K562 (cell line): Measurements from ENCODE around the gene GOLPH3. TPM values are rescaled to one million over a fixed set of nuclear protein-coding genes. Genes with fewer than 3 reads are reported as not detected.
A peak's percentile ranks its signal among the peaks of the same experiment; 100 is the strongest.

Experiments used
- ATAC-seq: fragments of 200-7000 bp; cut with Tn5 transposase; 3 replicates; pipeline ENCODE4 v1.9.1; 2020; ENCODE audit warnings: moderate library complexity
- BruUV-seq: library from RNA; stranded (reverse); fragments of 400-500 nt; replicated peaks from 2 replicates; lab custom pipeline; 2021; lab: Mats Ljungman, UMichigan
- CTCF ChIA-PET: fragments of 300-600 bp; formaldehyde crosslinking; extraction: SDS; loops from one replicate; lab custom pipeline; 2021; ENCODE audit warnings: low intra/inter-chr PET ratio; lab: Yijun Ruan, JAX
- POLR2A ChIA-PET: fragments of 300-600, 350-650 bp; sonication (Branson Sonifier 250); formaldehyde crosslinking; extraction: SDS; loops from one replicate; lab custom pipeline; 2021; ENCODE audit warnings: antibody characterized with exemption, inconsistent platforms; lab: Yijun Ruan, JAX
- DNase-seq, 4 experiments: peaks; one replicate each; pipeline versions ENCODE4 v3.0.0 to v3.0.0-alpha.2; 2011 to 2018; ENCODE audit warnings: low spot score in 3 of 4, mixed read lengths in 3 of 4; ENCODE audit errors: extremely low read depth in 1 of 4
- FAIRE-seq: peaks from 2 replicates; lab custom pipeline; 2011; peaks lifted over from hg19 to GRCh38; lab: Jason Lieb, UNC
- H2AFZ ChIP-seq: 2 replicates; pipeline ENCODE4 v1.6.0; 2011; ENCODE audit warnings: low read depth, low read length, control low read depth, inconsistent platforms
- H3K27ac ChIP-seq: fragments of 200-600 bp; 3 replicates; pipeline ENCODE4 v1.8.0; 2011; ENCODE audit warnings: low read depth, mild to moderate bottlenecking, control low read depth, inconsistent platforms, low read length, moderate library complexity, mixed read lengths; ENCODE audit errors: extremely low read depth
- H3K27me3 ChIP-seq, 2 experiments: fragments of 300-600 bp in 1 of 2; 2 replicates in 1 of 2; 3 replicates in 1 of 2; pipeline versions ENCODE4 v1.6.0 to v1.8.0; 2011; ENCODE audit warnings: inconsistent platforms in 2 of 2, low read length in 2 of 2, mild to moderate bottlenecking in 1 of 2, mixed read lengths in 1 of 2, moderate library complexity in 1 of 2; ENCODE audit not compliant: control insufficient read depth in 2 of 2, insufficient read depth in 2 of 2
- H3K36me3 ChIP-seq: fragments of 300-600 bp; 3 replicates; pipeline ENCODE4 v1.8.0; 2011; ENCODE audit warnings: mild to moderate bottlenecking, low read length, inconsistent platforms; ENCODE audit not compliant: control insufficient read depth, insufficient read depth
- H3K4me1 ChIP-seq, 2 experiments: fragments of 200-600 bp in 1 of 2; replicated peaks in 1 of 2; 2 replicates in 1 of 2; 3 replicates in 1 of 2; pipeline versions ENCODE4 v1.5.1 to v1.8.0; 2011; ENCODE audit warnings: inconsistent platforms in 2 of 2, low read length in 2 of 2, mild to moderate bottlenecking in 1 of 2, mixed read lengths in 1 of 2, moderate library complexity in 1 of 2; ENCODE audit not compliant: control insufficient read depth in 2 of 2, insufficient read depth in 2 of 2
- H3K4me2 ChIP-seq: 2 replicates; pipeline ENCODE4 v1.6.1; 2011; ENCODE audit warnings: low read length, control low read depth, inconsistent platforms, mixed read lengths; ENCODE audit not compliant: insufficient read depth
- H3K4me3 ChIP-seq: fragments of 200-600 bp; sonication (generic), shearing (Covaris generic); 2 replicates; pipeline ENCODE4 v1.5.1; 2016; ENCODE audit warnings: control low read depth, inconsistent platforms
- H3K79me2 ChIP-seq: fragments of 200-600 bp; 3 replicates; pipeline ENCODE4 v1.8.0; 2011; ENCODE audit warnings: low read length, inconsistent platforms; ENCODE audit not compliant: control insufficient read depth, insufficient read depth
- H3K9ac ChIP-seq, 2 experiments: 2 replicates each; pipeline versions ENCODE4 v1.6.0 to v1.6.1; 2011; ENCODE audit warnings: low read depth in 2 of 2, low read length in 2 of 2, control low read depth in 1 of 2, inconsistent platforms in 1 of 2, mild to moderate bottlenecking in 1 of 2, mixed read lengths in 1 of 2; ENCODE audit not compliant: insufficient read depth in 1 of 2
- H3K9me1 ChIP-seq: one replicate; pipeline ENCODE4 v1.6.0; 2011; ENCODE audit warnings: inconsistent platforms, mild to moderate bottlenecking, low read length, moderate library complexity; ENCODE audit not compliant: control insufficient read depth, insufficient read depth
- H3K9me3 ChIP-seq: replicated peaks from 2 replicates; pipeline ENCODE4 v1.5.1; 2011; ENCODE audit warnings: low read depth, low read length, inconsistent platforms; ENCODE audit not compliant: control insufficient read depth, insufficient read depth
- H4K20me1 ChIP-seq: replicated peaks from 2 replicates; pipeline ENCODE4 v1.6.1; 2011; ENCODE audit warnings: low read length, inconsistent platforms, mixed read lengths; ENCODE audit not compliant: control insufficient read depth, insufficient read depth
- C11orf30 ChIP-seq: fragments of 450-650 bp; IDR thresholded peaks from 2 replicates; pipeline ENCODE4 v1.6.1; 2016; ENCODE audit warnings: low read depth, mild to moderate bottlenecking
- SREBF1 ChIP-seq: fragments of 150-350 bp; IDR thresholded peaks from 2 replicates; pipeline ENCODE4 v1.6.1; 2014; ENCODE audit warnings: antibody characterized with exemption, low read depth, low read length, borderline replicate concordance
- YY1 ChIP-seq, 3 experiments: IDR thresholded peaks; 2 replicates each; pipeline ENCODE4 v1.6.1; 2011; ENCODE audit warnings: low read length in 2 of 3, mild to moderate bottlenecking in 2 of 3, moderate library complexity in 2 of 3, borderline replicate concordance in 1 of 3, control low read depth in 1 of 3, low read depth in 1 of 3; ENCODE audit not compliant: insufficient read depth in 3 of 3, insufficient replicate concordance in 2 of 3, control insufficient read depth in 1 of 3, insufficient read length in 1 of 3; ENCODE audit errors: extremely low read depth in 1 of 3
- ZNF316 ChIP-seq: fragments of 450-650 bp; IDR thresholded peaks from 2 replicates; pipeline ENCODE4 v1.6.1; 2016
- WGBS: fragments of 100-300 bp; shearing (Covaris generic); methylation state at CpG from one replicate; pipeline ENCODE4 v1.1.6; 2016; ENCODE audit warnings: low coverage, mixed read lengths; ENCODE audit not compliant: insufficient coverage; ENCODE audit errors: missing lambda C conversion rate; 5-methylcytosine and 5-hydroxymethylcytosine counted together
- in situ Hi-C: fragments of 300-500 bp; cut with MboI; formaldehyde crosslinking; loops from 4 replicates; pipeline ENCODE4 v1.15.0; 2018; ENCODE audit warnings: inconsistent platforms, mixed read lengths
- intact Hi-C: fragments of 100-400 bp; cut with micrococcal nuclease; formaldehyde crosslinking; loops from 2 replicates; pipeline ENCODE4 v1.14.2; 2022
- polyA plus RNA-seq, 8 experiments: library from polyadenylated mRNA; depleted of rRNA in 4 of 8; stranded (reverse) in 5 of 8; unstranded in 3 of 8; fragments of >200 nt; fragmentation: Nextera tagmentation in 2 of 8; fragmentation: Illumina TruSeq in 1 of 8; extraction: Ambion mirVana in 2 of 8; extraction: Trizol in 1 of 8; gene quantifications; 2 replicates each; pipeline versions ENCODE4 v1.2.1 to v1.2.3, GENCODE V29; 2011 to 2014; ENCODE audit warnings: inconsistent platforms in 1 of 8, missing spikeins in 1 of 8
- total RNA-seq, 7 experiments: library from RNA; depleted of rRNA in 6 of 7; stranded (reverse); fragments of >200 nt in 6 of 7; fragmentation: Illumina TruSeq in 2 of 7; extraction: Trizol in 2 of 7; gene quantifications; 2 replicates each; pipeline versions ENCODE4 v1.2.1 to v1.2.3, GENCODE V29; 2011 to 2021; ENCODE audit warnings: low replicate concordance in 1 of 7
- TF ChIP-seq, protein P1 (sequence below): fragments of 450-650 bp; IDR thresholded peaks from 2 replicates; pipeline ENCODE4 v1.6.1; 2016

Gene GOLPH3
- total and polyA plus RNA-seq, 9 of the 15 experiments (the other 6 are each of a cell fraction or from before 2014, with no cell fraction given) = 18.8 to 94.6 (median 55.1) TPM

DNA sequence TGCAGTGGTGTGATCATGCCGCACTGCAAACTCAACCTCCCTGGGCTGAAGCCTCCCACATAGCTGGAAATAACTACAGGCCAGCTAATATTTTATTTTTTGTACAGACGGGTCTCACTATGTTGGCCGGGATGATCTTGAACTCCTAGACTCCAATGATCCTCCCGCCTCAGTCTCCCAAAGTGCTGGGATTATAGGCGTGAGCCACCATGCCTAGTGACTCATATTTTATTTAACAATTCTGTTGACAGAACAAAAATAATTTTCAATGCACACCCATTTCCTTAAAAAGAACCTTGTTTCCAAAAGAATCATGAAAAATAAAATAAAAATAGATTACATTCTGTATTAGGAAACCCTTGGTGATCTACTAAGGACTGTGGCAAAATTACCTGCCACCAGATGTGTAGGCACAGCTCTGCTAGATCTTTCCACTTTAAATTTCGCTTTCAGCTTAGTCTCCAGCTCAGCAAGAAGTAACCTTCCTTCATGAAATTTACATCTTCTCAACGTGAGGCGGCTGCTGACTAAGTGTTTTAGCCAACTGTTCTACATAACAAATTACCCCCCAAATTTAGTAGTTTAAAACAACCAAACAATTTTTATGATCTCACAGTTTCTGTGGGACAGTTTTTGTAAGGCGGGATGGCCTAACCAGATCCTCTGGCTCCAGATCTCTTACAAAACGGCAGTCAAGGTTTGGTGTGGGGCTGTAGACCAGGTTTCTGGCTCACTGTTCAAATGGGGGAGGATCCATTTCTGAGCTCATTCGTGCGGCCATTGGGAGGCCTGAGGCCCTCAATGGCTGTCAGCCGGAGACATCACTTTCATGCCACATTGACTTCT is 32.6 kb upstream of the GOLPH3 start:
- Histone ChIP-seq H3K36me3 (no peaks in the 10 kb centered on the region), H3K9ac (peak overlapping the region in 1 of 2 experiments; percentile 82; a peak in 1 of 4 replicates), H3K9me1 (no peaks in the 10 kb centered on the region), H3K4me3 (no peak overlapping the region), H3K9me3 (no peaks in the 10 kb centered on the region), H3K4me2 (no peak overlapping the region), H4K20me1 (no peaks in the 10 kb centered on the region), H3K79me2 (no peaks in the 10 kb centered on the region), H3K27ac (no peak overlapping the region), H3K27me3 (peaks cover 0 to 10% of the 10 kb centered on the region in 2 experiments; a peak in 1 of 5 replicates), H2AFZ (peak overlapping the region; percentile 69), H3K4me1 (peaks cover 0 to 9% of the 10 kb centered on the region in 2 experiments; a peak in 3 of 5 replicates)
- 58% methylated on average over 13 of the region's 13 CpGs for WGBS
- TF ChIP-seq C11orf30 (peak; percentile 56), YY1 (IDR thresholded peaks at IDR 0.05; ENCODE audit: borderline replicate concordance in 1 of 3, control insufficient read depth in 1 of 3, extremely low read depth in 1 of 3, insufficient read depth in 3 of 3, insufficient read length in 1 of 3, insufficient replicate concordance in 2 of 3, low read depth in 1 of 3, low read length in 2 of 3) (peak in 1 of 3 experiments; percentile 54), SREBF1 (no peak), ZNF316 (peak; percentile 58)
- TF ChIP-seq, protein P1, sequence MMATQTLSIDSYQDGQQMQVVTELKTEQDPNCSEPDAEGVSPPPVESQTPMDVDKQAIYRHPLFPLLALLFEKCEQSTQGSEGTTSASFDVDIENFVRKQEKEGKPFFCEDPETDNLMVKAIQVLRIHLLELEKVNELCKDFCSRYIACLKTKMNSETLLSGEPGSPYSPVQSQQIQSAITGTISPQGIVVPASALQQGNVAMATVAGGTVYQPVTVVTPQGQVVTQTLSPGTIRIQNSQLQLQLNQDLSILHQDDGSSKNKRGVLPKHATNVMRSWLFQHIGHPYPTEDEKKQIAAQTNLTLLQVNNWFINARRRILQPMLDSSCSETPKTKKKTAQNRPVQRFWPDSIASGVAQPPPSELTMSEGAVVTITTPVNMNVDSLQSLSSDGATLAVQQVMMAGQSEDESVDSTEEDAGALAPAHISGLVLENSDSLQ = peak; percentile 27; the same call in 1 of the 2 replicates
- FAIRE-seq = no peak
- no TSS peak for BruUV-seq
- ChIA-PET CTCF (no interaction called here), POLR2A (interaction anchor here (0.5 to 1.1 kb wide), 6 partner anchors 9 to 69 kb away, joined by 3 to 5 read pairs (median 3); partner anchors contain the start of gene GOLPH3)
- DNase-seq = peak in 1 of 4 experiments; percentile 34
- intact Hi-C loops = no loop called here
- in situ Hi-C loops = no loop called here
- ATAC-seq = peak; percentile 58
